ENCODE results near the gene MFSD8. TPM values are rescaled to one million over a fixed set of nuclear protein-coding genes. Genes with fewer than 3 reads are reported as not detected.
A peak's percentile ranks its signal among the peaks of the same experiment; 100 is the strongest.
"Not testable (repeated sequence)": the region's sequence is repeated elsewhere in the genome, so short reads cannot be mapped to it uniquely, and the experiment has no call there.

Gene MFSD8
- total and polyA plus RNA-seq, 2 donors (not counting 1 experiment from before 2014, with no cell fraction given) = 18.8 to 28.6 TPM

DNA sequence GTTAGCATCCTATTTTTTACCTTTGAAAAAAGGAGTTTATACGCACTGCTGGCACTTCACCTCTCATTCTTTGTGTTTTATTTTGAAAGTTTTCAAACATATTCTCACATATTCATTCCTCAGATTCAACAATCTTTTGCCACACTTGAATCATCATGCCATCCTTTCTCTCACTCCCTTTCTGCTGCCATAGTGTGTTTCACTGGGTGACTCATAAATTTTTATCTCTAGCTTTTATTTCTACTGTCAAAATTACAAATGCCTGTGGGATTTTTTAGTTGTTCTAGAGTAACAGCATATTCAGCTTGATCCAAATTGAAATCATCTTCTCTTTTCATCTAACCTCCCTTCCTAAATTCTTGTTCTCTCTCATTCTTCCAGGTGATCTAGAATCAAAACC, 28.0 kb downstream of the MFSD8 start:
- H3K36me3 ChIP-seq (ENCODE audit: control insufficient read depth, insufficient read depth, low read length) = no peaks in the 10 kb centered on the region
- H3K4me2 ChIP-seq (ENCODE audit: extremely low read depth, insufficient read depth, low read length) = no peak overlapping the region
- TF ChIP-seq, protein P1, sequence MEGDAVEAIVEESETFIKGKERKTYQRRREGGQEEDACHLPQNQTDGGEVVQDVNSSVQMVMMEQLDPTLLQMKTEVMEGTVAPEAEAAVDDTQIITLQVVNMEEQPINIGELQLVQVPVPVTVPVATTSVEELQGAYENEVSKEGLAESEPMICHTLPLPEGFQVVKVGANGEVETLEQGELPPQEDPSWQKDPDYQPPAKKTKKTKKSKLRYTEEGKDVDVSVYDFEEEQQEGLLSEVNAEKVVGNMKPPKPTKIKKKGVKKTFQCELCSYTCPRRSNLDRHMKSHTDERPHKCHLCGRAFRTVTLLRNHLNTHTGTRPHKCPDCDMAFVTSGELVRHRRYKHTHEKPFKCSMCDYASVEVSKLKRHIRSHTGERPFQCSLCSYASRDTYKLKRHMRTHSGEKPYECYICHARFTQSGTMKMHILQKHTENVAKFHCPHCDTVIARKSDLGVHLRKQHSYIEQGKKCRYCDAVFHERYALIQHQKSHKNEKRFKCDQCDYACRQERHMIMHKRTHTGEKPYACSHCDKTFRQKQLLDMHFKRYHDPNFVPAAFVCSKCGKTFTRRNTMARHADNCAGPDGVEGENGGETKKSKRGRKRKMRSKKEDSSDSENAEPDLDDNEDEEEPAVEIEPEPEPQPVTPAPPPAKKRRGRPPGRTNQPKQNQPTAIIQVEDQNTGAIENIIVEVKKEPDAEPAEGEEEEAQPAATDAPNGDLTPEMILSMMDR (conservative IDR thresholded peaks at IDR 0.05 in 1 of 2, IDR thresholded peaks at IDR 0.05 in 1 of 2; ENCODE audit: low read depth in 1 of 2, low read length in 2 of 2) = no peak
- no peak for TF ChIP-seq EZH2 (IDR thresholded peaks at IDR 0.05; ENCODE audit: low read length, missing control alignments)
- H3K27ac ChIP-seq (ENCODE audit: insufficient read depth, low read length) = no peak overlapping the region
- no peak overlapping the region for H2AFZ ChIP-seq (ENCODE audit: low read length)
- H3K4me3 ChIP-seq (replicated peaks in 1 of 4; ENCODE audit: control extremely low read depth in 1 of 4, insufficient read depth in 1 of 4, low read depth in 3 of 4, low read length in 4 of 4) = no peak overlapping the region
- no peak overlapping the region for H3K9ac ChIP-seq (ENCODE audit: insufficient read depth, low read length)
- no peaks in the 10 kb centered on the region for H3K4me1 ChIP-seq (ENCODE audit: control insufficient read depth, extremely low read depth, insufficient read depth, low read length)
- no peaks in the 10 kb centered on the region for H3K27me3 ChIP-seq (ENCODE audit: control insufficient read depth, insufficient read depth, low read length)
- H3K79me2 ChIP-seq (ENCODE audit: control insufficient read depth, insufficient read depth, low read length) = no peaks in the 10 kb centered on the region
- no peaks in the 10 kb centered on the region for H4K20me1 ChIP-seq (ENCODE audit: control insufficient read depth, extremely low read depth, insufficient read depth, low read length)
- H3K9me3 ChIP-seq (ENCODE audit: control insufficient read depth, insufficient read depth, low read depth, low read length) = no peaks in the 10 kb centered on the region
- DNase-seq (ENCODE audit: low read depth in 2 of 2) = peak; percentile 22 to 56

DNA sequence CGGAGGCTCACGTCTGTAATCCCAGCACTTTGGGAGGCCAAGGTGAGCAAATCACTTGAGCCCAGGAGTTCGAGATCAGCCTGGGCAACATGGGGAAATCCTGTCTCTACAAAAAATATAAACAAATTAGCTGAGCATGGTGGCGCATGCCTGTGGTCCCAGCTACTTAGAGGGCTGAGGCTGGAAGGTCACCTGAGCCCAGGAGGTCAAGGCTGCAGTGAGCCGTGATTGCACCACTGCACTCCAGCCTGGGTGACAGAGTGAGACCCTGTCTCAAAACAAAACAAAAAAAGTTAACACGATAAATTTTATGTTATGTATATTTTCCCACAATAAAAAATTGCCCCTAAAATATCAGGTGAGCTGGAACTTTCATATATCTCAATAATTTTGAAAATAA, 33.1 kb downstream of the MFSD8 start:
- not testable (repeated sequence) for H3K4me1 ChIP-seq (ENCODE audit: control insufficient read depth, extremely low read depth, insufficient read depth, low read length); DNase-seq (ENCODE audit: low read depth in 2 of 2); H3K4me3 ChIP-seq (replicated peaks in 1 of 4; ENCODE audit: control extremely low read depth in 1 of 4, insufficient read depth in 1 of 4, low read depth in 3 of 4, low read length in 4 of 4); H3K4me2 ChIP-seq (ENCODE audit: extremely low read depth, insufficient read depth, low read length); H3K27me3 ChIP-seq (ENCODE audit: control insufficient read depth, insufficient read depth, low read length); H3K27ac ChIP-seq (ENCODE audit: insufficient read depth, low read length); H4K20me1 ChIP-seq (ENCODE audit: control insufficient read depth, extremely low read depth, insufficient read depth, low read length); H3K79me2 ChIP-seq (ENCODE audit: control insufficient read depth, insufficient read depth, low read length); H3K9me3 ChIP-seq (ENCODE audit: control insufficient read depth, insufficient read depth, low read depth, low read length); H3K36me3 ChIP-seq (ENCODE audit: control insufficient read depth, insufficient read depth, low read length); H2AFZ ChIP-seq (ENCODE audit: low read length); H3K9ac ChIP-seq (ENCODE audit: insufficient read depth, low read length)

DNA sequence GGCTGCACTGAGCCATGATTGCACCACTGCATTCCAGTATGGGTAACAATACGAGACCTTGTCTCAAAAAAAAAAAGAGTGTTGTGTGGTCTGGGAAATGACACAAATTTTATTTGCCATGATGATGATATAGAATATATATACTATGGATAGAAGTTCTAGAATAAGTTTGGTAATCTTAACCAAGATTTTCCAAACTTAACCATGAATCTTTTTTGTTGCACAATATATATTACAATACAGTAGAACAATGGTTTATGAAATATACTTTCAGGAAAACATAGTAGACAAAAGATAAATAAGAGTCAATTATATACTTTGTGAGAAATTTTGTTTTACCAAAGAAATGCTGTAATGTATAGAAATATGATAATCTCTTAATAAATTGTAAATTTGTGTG, 34.8 kb downstream of the MFSD8 start:
- no peak overlapping the region for H2AFZ ChIP-seq (ENCODE audit: low read length)
- no peak overlapping the region for H3K4me2 ChIP-seq (ENCODE audit: extremely low read depth, insufficient read depth, low read length)
- no peak overlapping the region for H3K4me3 ChIP-seq (replicated peaks in 1 of 4; ENCODE audit: control extremely low read depth in 1 of 4, insufficient read depth in 1 of 4, low read depth in 3 of 4, low read length in 4 of 4)
- H3K36me3 ChIP-seq (ENCODE audit: control insufficient read depth, insufficient read depth, low read length) = no peaks in the 10 kb centered on the region
- H3K9me3 ChIP-seq (ENCODE audit: control insufficient read depth, insufficient read depth, low read depth, low read length) = no peaks in the 10 kb centered on the region
- no peak for DNase-seq (ENCODE audit: low read depth in 2 of 2)
- H3K9ac ChIP-seq (ENCODE audit: insufficient read depth, low read length) = no peak overlapping the region
- no peak for TF ChIP-seq EZH2 (IDR thresholded peaks at IDR 0.05; ENCODE audit: low read length, missing control alignments)
- TF ChIP-seq, protein P1 (conservative IDR thresholded peaks at IDR 0.05 in 1 of 2, IDR thresholded peaks at IDR 0.05 in 1 of 2; ENCODE audit: low read depth in 1 of 2, low read length in 2 of 2) = no peak
- no peaks in the 10 kb centered on the region for H4K20me1 ChIP-seq (ENCODE audit: control insufficient read depth, extremely low read depth, insufficient read depth, low read length)
- no peak overlapping the region for H3K27ac ChIP-seq (ENCODE audit: insufficient read depth, low read length)
- H3K79me2 ChIP-seq (ENCODE audit: control insufficient read depth, insufficient read depth, low read length) = no peaks in the 10 kb centered on the region
- no peaks in the 10 kb centered on the region for H3K4me1 ChIP-seq (ENCODE audit: control insufficient read depth, extremely low read depth, insufficient read depth, low read length)
- H3K27me3 ChIP-seq (ENCODE audit: control insufficient read depth, insufficient read depth, low read length) = no peaks in the 10 kb centered on the region

DNA sequence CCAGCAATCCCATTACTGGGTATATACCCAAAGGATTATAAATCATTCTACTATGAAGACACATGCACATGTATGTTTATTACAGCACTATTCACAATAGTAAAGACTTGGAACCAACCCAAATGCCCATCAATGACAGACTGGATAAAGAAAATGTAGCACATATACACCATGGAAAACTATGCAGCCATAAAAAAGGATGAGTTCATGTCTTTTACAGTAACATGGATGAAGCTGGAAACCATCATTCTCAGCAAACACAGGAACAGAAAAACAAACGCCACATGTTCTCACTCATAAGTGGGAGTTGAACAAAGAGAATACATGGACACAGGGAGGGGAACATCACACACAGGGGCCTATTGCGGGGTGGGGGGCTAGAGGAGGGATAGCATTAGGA, 39.3 kb downstream of the MFSD8 start:
- not testable (repeated sequence) for H3K27me3 ChIP-seq (ENCODE audit: control insufficient read depth, insufficient read depth, low read length); DNase-seq (ENCODE audit: low read depth in 2 of 2); H3K4me2 ChIP-seq (ENCODE audit: extremely low read depth, insufficient read depth, low read length); H3K79me2 ChIP-seq (ENCODE audit: control insufficient read depth, insufficient read depth, low read length); H3K9ac ChIP-seq (ENCODE audit: insufficient read depth, low read length); H3K4me1 ChIP-seq (ENCODE audit: control insufficient read depth, extremely low read depth, insufficient read depth, low read length); H3K9me3 ChIP-seq (ENCODE audit: control insufficient read depth, insufficient read depth, low read depth, low read length); H3K27ac ChIP-seq (ENCODE audit: insufficient read depth, low read length); H2AFZ ChIP-seq (ENCODE audit: low read length); H4K20me1 ChIP-seq (ENCODE audit: control insufficient read depth, extremely low read depth, insufficient read depth, low read length); H3K4me3 ChIP-seq (replicated peaks in 1 of 4; ENCODE audit: control extremely low read depth in 1 of 4, insufficient read depth in 1 of 4, low read depth in 3 of 4, low read length in 4 of 4); H3K36me3 ChIP-seq (ENCODE audit: control insufficient read depth, insufficient read depth, low read length)

Measured in fibroblast of lung (primary cell).